Adrenal gland (tissue), 12 donors: ENCODE results near the gene LINC01488. TPM values are rescaled to one million over a fixed set of nuclear protein-coding genes. Genes with fewer than 3 reads are reported as not detected.

Source experiments
- DNase-seq, 7 donors: peaks; one replicate each; pipeline ENCODE4 v3.0.0-alpha.2; 2019 to 2020
- H3K27ac ChIP-seq, 5 donors: fragments of 200-600 bp; sonication (generic) in 4 of 5; 1 replicate in 3 of 5; 2 replicates in 2 of 5; pipeline versions ENCODE4 v1.5.1 to v1.8.0; 2016 to 2020; ENCODE audit warnings: mild to moderate bottlenecking in 1 of 5
- H3K27me3 ChIP-seq: fragments of 200-600 bp; 2 replicates; pipeline ENCODE4 v1.8.0; 2021
- H3K36me3 ChIP-seq, 2 donors: fragments of 200-600 bp; replicated peaks in 1 of 2; 1 replicate in 1 of 2; 2 replicates in 1 of 2; pipeline versions ENCODE4 v1.5.1 to v1.8.0; 2018 to 2022
- H3K4me1 ChIP-seq, 2 donors: fragments of 200-600 bp; replicated peaks in 1 of 2; 1 replicate in 1 of 2; 2 replicates in 1 of 2; pipeline versions ENCODE4 v1.5.1 to v1.8.0; 2018 to 2021
- H3K4me3 ChIP-seq, 4 donors: fragments of 200-600 bp; sonication (generic) in 3 of 4; one replicate each; pipeline ENCODE4 v1.5.1; 2016 to 2018
- H3K9me3 ChIP-seq, 3 donors: fragments of 200-600 bp; sonication (generic) in 1 of 3; replicated peaks in 1 of 3; 1 replicate in 2 of 3; 2 replicates in 1 of 3; pipeline versions ENCODE4 v1.5.1 to v1.8.0; 2016 to 2021
- CTCF ChIP-seq, 6 experiments: fragments of 450-650 bp in 4 of 6; fragments of 200-600 bp in 2 of 6; sonication (generic) in 1 of 6; IDR thresholded peaks; 1 replicate in 5 of 6; 2 replicates in 1 of 6; pipeline versions ENCODE4 v1.5.1 to v1.8.0; 2016 to 2021; ENCODE audit warnings: antibody characterized with exemption in 6 of 6, mild to moderate bottlenecking in 2 of 6, moderate library complexity in 1 of 6
- POLR2A ChIP-seq, 2 donors: fragments of 450-650 bp; IDR thresholded peaks; one replicate each; pipeline ENCODE4 v1.6.1; 2017; ENCODE audit warnings: antibody characterized with exemption in 2 of 2, mild to moderate bottlenecking in 2 of 2, moderate library complexity in 1 of 2
- WGBS, 4 donors: extraction: QIAGEN DNeasy Blood & Tissue Kit in 2 of 4; methylation state at CpG; one replicate each; pipeline versions ENCODE4 v1.1.5 to v1.1.7; 2013 to 2017; 5-methylcytosine and 5-hydroxymethylcytosine counted together
- intact Hi-C, 2 donors: fragments of 100-400 bp; cut with DNase I; formaldehyde crosslinking; loops; one replicate each; pipeline versions ENCODE4 v1.14.1 to v1.15.0; 2022 to 2023
- polyA plus RNA-seq, 3 donors: library from polyadenylated mRNA; stranded (reverse); fragments of 200-250 nt in 2 of 3; fragments of 350-450 nt in 1 of 3; fragmentation: Illumina TruSeq in 1 of 3; extraction: RNeasy Lipid Tissue Mini Kit (QIAGEN cat#74804) in 1 of 3; gene quantifications; one replicate each; pipeline ENCODE4 v1.2.3, GENCODE V29; 2013 to 2014
- total RNA-seq, 9 donors: library from RNA; depleted of rRNA in 4 of 9; stranded (reverse); fragments of >200 nt in 4 of 9; fragments of 120-200 nt in 1 of 9; fragmentation: NEBNext Ultra II Directional in 1 of 9; extraction: Animal tissue kit (Norgen Biotek cat#: 25700) in 1 of 9; gene quantifications; one replicate each; pipeline versions ENCODE4 v1.1.0 to v1.2.4, GENCODE V29; 2013 to 2023
- donor health status: healthy with polysubstance abuse.
- donor health status: Bipolar disorder and iron deficiency.
- donor health status: DM: yes; HTN: yes; CAD: no.
- donor health status: DM: no; HTN: no; CAD: no.
- donor health status: DM: no; HTN: no; CAD: no.
- donor health status: DM: yes; HTN: yes; CAD: no.

LINC01488 gene
- total and polyA plus RNA-seq, 12 donors = not detected

GRCh38 chr11:69500285-69501120, 19.0 kb downstream of the LINC01488 start:
- Histone ChIP-seq H3K9me3 (no peaks in the 10 kb centered on the region), H3K4me1 (no peaks in the 10 kb centered on the region), H3K27ac (no peak overlapping the region), H3K27me3 (no peaks in the 10 kb centered on the region), H3K4me3 (no peak overlapping the region), H3K36me3 (no peaks in the 10 kb centered on the region)
- DNase-seq = peak; percentile 33 to 76 (median 54)
- intact Hi-C loops = no loop called here
- 65 to 80% (median 71%) methylated on average over 8 to 13 of the region's 13 CpGs for WGBS, 4 donors
- no peak for TF ChIP-seq CTCF (IDR thresholded peaks at IDR 0.05)
- no peak for TF ChIP-seq POLR2A (IDR thresholded peaks at IDR 0.05)

GRCh38 chr11:69501121-69501489, 19.6 kb downstream of the LINC01488 start:
- H3K4me3 ChIP-seq = no peak overlapping the region
- TF ChIP-seq CTCF (IDR thresholded peaks at IDR 0.05) (no peak), POLR2A (IDR thresholded peaks at IDR 0.05) (no peak)
- H3K27me3 ChIP-seq = no peaks in the 10 kb centered on the region
- H3K36me3 ChIP-seq = no peaks in the 10 kb centered on the region
- WGBS, 4 donors = 25 to 51% (median 44%) methylated on average over 1 of the region's 1 CpG
- no peak overlapping the region for H3K27ac ChIP-seq
- no peak for DNase-seq
- intact Hi-C loops = no loop called here
- H3K9me3 ChIP-seq = no peaks in the 10 kb centered on the region
- no peaks in the 10 kb centered on the region for H3K4me1 ChIP-seq

- no peak overlapping the region for H3K27ac ChIP-seq
- H3K27me3 ChIP-seq = no peaks in the 10 kb centered on the region
- TF ChIP-seq POLR2A (IDR thresholded peaks at IDR 0.05) = no peak
- intact Hi-C loops = no loop called here
- H3K36me3 ChIP-seq = no peaks in the 10 kb centered on the region
- WGBS, 4 donors = 90 to 98% (median 93%) methylated on average over 10 to 26 of the region's 26 CpGs
- DNase-seq = no peak
- H3K4me1 ChIP-seq = no peaks in the 10 kb centered on the region
- no peak overlapping the region for H3K4me3 ChIP-seq
- H3K9me3 ChIP-seq = no peaks in the 10 kb centered on the region
Observed at GRCh38 chr11:69501891-69502860, 20.7 kb downstream of the LINC01488 start.

- intact Hi-C loops = no loop called here
- Histone ChIP-seq H3K4me1 (no peaks in the 10 kb centered on the region), H3K27me3 (no peaks in the 10 kb centered on the region), H3K4me3 (no peak overlapping the region), H3K36me3 (no peaks in the 10 kb centered on the region), H3K27ac (no peak overlapping the region), H3K9me3 (no peaks in the 10 kb centered on the region)
- DNase-seq = no peak
- WGBS, 4 donors = 89 to 93% (median 92%) methylated on average over 6 to 9 of the region's 9 CpGs
- TF ChIP-seq POLR2A (IDR thresholded peaks at IDR 0.05) (no peak), CTCF (IDR thresholded peaks at IDR 0.05) (no peak)
Observed at GRCh38 chr11:69504127-69504526, 22.7 kb downstream of the LINC01488 start.
